ENCODE results near the gene GAA.
"Not testable (repeated sequence)": the region's sequence is repeated elsewhere in the genome, so short reads cannot be mapped to it uniquely, and the experiment has no call there.

GAA gene

DNA sequence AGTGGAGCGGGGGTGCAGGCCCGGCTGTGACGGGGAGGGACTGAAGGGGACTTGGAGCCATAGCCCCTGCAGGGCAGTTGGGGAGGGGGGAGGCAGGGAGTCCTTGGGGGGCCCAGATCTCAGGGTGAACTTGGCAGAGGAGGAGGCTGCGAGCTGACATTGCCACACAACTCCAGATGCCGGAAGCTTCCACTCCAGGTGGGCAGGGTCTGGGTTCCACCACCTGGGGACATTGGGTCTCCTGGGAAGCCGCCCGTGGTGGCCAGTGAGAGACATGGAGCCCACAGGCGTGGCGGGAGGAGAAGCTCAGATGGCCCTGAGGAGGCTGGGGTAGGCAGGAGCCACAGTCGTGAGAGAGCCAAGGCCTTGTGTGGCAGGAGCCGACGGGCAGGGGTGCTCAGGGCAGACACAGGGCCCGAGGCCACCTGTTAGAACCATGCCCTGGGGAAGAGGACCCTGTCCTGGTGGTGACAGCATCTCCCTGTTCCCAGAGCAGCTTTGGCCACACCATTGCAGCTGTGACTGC, 18.2 kb upstream of the GAA start:
- ATAC-seq: no peak
- no peak for DNase-seq

- ATAC-seq (no peak), DNase-seq (no peak)
Measured at GRCh38 chr17:80084773-80085172, 16.6 kb upstream of the GAA start.

DNA sequence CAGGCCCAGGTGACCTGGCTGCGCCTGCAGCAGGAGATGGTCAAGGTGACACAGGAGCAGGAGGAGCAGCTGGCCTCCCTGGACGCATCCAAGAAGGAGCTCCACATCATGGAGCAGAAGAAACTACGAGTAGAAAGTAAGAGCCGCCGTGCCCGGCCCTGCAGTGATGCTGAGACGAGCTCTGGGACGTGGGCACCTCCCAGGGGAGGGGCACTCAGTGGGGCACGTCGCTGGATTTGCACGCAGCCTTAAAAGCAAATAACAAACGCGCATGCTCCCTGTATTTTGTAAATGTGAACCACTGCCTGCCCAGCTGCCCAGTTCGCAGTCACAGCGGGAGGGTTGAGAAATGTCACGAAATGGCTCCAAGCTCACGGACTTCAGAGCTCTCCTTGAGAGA, 15.3 kb upstream of the GAA start:
- DNase-seq (no peak), ATAC-seq (no peak)

DNA sequence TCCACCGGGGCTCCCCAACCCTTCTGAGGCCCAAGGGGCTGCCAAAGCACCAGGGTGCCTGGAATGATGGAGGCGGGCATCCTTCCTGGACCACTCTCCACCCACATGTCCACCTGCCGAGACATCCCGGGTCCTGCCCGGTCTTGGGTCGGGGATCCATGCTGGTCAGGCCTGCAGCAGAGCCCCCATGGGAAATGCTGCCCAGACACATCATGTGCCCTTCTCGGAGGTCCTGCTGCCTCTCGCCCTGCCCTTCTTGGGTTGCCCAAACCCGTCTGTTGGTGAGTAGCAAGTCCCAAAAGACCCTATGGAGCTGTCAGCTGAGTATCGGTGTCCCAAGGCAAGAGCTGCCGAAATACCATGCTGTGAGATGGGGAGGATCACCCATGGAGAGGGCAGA, 14.8 kb upstream of the GAA start:
- no peak for DNase-seq
- no peak for ATAC-seq

GRCh38 chr17:80087346-80088265, 13.8 kb upstream of the GAA start:
- DNase-seq: no peak

GRCh38 chr17:80089762-80090161, 11.6 kb upstream of the GAA start:
- ATAC-seq (no peak), DNase-seq (no peak)

More at GRCh38 chr17:80087346-80088265, 13.8 kb upstream of the GAA start:
- no peak for ATAC-seq

- not testable (repeated sequence) for DNase-seq, ATAC-seq
Measured at GRCh38 chr17:80090164-80090563, 11.2 kb upstream of the GAA start.

GRCh38 chr17:80091376-80091775, 10.0 kb upstream of the GAA start:
- DNase-seq: no peak
- no peak for ATAC-seq

DNA sequence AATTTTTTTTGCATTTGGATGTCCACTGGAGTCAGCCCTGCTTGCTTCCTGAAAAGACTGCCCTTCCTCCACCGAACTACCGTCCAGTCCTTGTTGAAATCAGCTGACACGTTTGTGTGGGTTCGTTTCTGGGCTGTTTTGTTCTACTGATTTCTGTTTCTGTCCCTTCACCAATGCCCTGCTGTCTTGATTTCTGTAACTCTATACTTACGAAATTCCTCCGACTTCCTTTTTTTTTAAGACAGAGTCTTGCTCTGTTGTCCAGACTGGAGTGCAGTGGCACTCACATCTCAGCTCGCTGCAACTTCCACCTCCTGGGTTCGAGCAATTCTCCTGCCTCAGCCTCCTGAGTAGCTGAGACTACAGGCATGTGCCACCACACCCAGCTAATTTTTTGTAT, 8.4 kb upstream of the GAA start:
- ATAC-seq (no peak), DNase-seq (no peak)

DNA sequence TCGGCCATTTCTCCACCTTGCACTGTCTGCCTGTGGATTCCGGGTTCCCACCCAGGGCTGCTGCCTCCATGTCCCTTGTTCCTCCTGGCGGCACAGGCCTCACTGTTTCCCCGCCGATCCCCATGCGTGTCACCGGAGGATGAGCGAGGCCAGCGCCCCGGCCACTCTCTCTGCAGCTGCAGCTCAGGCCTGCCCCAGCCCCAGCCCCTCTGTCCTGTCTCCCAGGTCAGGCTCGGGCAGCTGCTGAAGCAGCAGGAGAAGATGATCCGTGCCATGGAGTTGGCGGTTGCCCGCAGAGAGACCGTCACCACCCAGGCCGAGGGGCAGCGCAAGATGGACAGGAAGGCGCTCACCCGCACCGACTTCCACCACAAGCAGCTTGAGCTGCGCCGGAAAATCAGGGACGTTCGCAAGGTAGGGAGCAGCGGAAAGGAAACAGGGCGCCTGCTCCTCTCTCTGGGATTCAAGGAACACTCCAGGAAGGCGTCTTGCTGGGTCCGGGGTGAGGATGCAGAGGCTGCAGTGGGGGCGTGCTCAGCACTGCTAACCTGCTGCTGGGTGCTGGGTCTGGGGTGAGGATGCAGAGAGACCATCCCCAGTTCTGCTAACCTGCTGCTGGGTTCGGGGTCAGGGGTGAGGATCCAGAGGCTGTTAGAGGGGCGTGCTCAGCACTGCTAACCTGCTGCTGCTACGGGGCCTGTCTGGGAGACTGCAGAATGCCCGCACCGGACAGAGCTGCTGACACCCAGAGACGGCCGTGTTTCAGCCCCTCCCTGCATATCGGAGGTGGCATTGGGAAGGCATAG, 6.1 kb upstream of the GAA start:
- ATAC-seq: no peak
- no peak for DNase-seq

DNA sequence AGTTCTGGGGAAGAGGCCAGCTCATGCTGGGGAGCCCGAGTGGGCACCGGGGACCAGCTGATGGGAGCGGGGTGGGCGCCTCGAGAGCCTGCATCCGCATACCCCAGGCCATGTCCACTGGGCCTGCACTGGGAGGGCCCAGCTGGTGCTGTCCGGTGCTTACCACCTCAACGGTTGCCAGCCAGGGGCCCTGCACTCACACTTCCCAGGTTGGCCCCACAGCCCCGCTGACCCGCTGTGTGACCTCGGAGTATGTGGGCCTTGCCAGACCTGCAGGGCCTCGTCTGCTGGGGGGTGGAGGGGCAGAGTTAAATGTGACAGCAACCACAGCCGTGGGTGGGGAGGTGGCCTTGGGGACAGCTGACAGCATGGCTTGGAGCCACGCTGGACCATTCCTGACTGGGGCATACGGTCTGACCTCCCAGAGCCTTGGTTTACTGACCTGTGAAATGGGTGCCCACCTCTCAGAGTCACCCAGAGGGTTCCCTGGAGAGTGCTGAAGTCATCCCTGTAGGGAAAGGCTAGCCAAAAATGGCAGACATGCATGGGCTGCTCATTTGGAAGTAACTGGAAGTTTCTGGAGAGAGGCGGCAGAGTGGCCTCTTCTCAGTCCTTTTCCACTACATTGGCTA, 5.4 kb upstream of the GAA start:
- DNase-seq: no peak
- no peak for ATAC-seq

- ATAC-seq: no peak
- no peak for DNase-seq
Measured at GRCh38 chr17:80096561-80097021, 4.8 kb upstream of the GAA start.

- DNase-seq: no peak
- no peak for ATAC-seq
Measured at GRCh38 chr17:80097127-80097621, 4.2 kb upstream of the GAA start.

GRCh38 chr17:80097844-80098691, 3.3 kb upstream of the GAA start:
- ATAC-seq: no peak
- no peak for DNase-seq

DNA sequence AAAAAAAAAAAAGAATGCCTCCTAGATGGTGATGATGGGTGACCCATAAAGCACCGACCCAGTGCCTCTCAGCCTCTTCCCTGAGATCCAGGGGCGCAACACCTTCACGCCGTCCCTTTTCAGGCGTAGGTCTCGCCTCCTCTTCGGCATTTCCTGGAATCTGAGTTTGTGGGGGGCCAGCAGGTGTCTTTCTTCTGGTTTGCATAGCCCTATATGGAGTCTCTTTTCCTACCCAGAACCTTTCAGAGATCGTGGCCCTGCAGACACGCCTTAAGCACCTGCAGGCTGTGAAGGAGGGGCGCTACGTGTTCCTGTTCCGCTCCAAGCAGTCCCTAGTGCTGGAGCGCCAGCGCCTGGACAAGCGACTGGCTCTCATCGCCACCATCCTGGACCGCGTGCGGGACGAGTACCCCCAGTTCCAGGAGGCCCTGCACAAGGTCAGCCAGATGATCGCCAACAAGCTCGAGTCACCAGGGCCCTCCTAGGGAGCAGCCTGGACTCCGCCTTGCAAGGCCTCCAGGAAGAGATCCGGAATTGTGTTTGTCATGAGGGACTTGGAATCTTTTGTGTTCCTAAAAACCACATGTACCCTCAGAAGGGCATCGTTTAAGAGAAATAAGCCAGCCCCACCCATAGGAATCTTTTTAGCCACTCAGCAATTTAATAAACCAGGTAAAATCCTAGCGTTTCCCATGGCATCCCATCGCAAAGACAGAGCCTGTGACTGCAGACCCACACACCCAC, 1.9 kb upstream of the GAA start:
- DNase-seq: no peak
- ATAC-seq: no peak

GRCh38 chr17:80100035-80100323, 1.4 kb upstream of the GAA start:
- ATAC-seq (no peak), DNase-seq (no peak)

DNA sequence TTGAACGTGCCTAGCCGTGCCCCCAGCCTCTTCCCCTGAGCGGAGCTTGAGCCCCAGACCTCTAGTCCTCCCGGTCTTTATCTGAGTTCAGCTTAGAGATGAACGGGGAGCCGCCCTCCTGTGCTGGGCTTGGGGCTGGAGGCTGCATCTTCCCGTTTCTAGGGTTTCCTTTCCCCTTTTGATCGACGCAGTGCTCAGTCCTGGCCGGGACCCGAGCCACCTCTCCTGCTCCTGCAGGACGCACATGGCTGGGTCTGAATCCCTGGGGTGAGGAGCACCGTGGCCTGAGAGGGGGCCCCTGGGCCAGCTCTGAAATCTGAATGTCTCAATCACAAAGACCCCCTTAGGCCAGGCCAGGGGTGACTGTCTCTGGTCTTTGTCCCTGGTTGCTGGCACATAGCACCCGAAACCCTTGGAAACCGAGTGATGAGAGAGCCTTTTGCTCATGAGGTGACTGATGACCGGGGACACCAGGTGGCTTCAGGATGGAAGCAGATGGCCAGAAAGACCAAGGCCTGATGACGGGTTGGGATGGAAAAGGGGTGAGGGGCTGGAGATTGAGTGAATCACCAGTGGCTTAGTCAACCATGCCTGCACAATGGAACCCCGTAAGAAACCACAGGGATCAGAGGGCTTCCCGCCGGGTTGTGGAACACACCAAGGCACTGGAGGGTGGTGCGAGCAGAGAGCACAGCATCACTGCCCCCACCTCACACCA, 724 bp downstream of the GAA start:
- DNase-seq: no peak
- no peak for ATAC-seq

GRCh38 chr17:80102664-80103448, 1.5 kb downstream of the GAA start:
- DNase-seq (no peak), ATAC-seq (no peak)

DNA sequence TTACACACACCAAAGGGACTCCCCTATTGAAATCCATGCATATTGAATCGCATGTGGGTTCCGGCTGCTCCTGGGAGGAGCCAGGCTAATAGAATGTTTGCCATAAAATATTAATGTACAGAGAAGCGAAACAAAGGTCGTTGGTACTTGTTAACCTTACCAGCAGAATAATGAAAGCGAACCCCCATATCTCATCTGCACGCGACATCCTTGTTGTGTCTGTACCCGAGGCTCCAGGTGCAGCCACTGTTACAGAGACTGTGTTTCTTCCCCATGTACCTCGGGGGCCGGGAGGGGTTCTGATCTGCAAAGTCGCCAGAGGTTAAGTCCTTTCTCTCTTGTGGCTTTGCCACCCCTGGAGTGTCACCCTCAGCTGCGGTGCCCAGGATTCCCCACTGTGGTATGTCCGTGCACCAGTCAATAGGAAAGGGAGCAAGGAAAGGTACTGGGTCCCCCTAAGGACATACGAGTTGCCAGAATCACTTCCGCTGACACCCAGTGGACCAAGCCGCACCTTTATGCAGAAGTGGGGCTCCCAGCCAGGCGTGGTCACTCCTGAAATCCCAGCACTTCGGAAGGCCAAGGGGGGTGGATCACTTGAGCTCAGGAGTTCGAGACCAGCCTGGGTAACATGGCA, 2.2 kb downstream of the GAA start:
- ATAC-seq (no peak), DNase-seq (no peak)

All from stimulated activated naive CD8-positive, alpha-beta T cell treated with anti-CD3 and anti-CD28 coated beads, Interleukin-15, Interleukin-2, amounts not matched to agents 100 U/mL and 50 U/mL, for 24 hours (primary cell).